GM18867 (cell line): Measurements from ENCODE around the gene USP37.

Experiments used
- ATAC-seq: cut with Tn5 transposase; IDR thresholded peaks from one replicate; pipeline ENCODE4 v1.9.1; 2021; ENCODE audit warnings: mild to moderate bottlenecking, moderate library complexity; ENCODE audit not compliant: unreplicated experiment

The USP37 gene, protein sequence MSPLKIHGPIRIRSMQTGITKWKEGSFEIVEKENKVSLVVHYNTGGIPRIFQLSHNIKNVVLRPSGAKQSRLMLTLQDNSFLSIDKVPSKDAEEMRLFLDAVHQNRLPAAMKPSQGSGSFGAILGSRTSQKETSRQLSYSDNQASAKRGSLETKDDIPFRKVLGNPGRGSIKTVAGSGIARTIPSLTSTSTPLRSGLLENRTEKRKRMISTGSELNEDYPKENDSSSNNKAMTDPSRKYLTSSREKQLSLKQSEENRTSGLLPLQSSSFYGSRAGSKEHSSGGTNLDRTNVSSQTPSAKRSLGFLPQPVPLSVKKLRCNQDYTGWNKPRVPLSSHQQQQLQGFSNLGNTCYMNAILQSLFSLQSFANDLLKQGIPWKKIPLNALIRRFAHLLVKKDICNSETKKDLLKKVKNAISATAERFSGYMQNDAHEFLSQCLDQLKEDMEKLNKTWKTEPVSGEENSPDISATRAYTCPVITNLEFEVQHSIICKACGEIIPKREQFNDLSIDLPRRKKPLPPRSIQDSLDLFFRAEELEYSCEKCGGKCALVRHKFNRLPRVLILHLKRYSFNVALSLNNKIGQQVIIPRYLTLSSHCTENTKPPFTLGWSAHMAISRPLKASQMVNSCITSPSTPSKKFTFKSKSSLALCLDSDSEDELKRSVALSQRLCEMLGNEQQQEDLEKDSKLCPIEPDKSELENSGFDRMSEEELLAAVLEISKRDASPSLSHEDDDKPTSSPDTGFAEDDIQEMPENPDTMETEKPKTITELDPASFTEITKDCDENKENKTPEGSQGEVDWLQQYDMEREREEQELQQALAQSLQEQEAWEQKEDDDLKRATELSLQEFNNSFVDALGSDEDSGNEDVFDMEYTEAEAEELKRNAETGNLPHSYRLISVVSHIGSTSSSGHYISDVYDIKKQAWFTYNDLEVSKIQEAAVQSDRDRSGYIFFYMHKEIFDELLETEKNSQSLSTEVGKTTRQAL

DNA sequence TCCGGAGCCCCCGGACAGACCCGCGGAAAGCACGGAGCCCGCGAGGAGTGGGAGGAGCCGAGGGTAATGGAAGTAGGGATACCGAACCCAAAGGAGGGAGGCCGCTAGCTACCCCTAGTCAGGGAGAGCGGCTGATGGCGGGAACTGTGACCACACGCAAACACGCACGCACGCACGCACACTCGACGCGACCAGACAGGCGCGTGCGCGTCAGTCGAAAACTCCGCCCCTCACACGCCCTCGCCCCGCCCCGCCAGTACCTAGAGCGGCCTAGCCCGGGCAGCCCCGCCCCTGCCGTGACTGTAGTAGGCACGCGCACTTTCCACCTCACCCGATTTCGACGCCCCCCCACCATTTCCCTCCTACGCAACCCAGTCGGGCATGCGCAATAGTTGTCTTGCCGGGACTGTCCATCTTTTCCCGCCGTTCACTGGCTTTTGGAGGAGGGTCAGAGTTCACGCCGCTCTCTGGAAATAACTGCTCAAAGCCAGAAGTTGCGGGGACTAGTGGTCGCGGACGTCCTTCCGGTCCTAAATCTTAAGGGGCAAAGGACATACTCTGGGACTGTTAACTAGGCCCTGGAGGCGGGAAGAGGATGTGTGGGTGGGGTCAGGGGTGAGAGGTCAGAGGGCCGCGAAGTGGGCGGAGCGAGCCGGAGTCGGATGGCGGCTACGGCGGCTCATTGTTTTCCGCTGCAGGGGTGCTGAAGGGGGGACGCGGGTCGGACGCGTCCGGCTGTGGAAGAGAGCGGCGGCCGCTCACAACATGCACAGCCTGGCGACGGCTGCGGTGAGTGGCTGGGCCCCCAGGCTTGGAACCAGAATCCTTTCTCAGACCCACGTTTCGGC is at the start of gene USP37, which contains the start of gene CNOT9:
Gene USP37 (minus strand): TSS at position 162 of the 848 bp plus-strand sequence. CDS start 9,698 bp downstream, outside the sequence.
Gene CNOT9 (plus strand): TSS at position 650 of the 848 bp plus-strand sequence. CDS start 116 bp downstream, at position 766.
- ATAC-seq: peak; percentile 81

DNA sequence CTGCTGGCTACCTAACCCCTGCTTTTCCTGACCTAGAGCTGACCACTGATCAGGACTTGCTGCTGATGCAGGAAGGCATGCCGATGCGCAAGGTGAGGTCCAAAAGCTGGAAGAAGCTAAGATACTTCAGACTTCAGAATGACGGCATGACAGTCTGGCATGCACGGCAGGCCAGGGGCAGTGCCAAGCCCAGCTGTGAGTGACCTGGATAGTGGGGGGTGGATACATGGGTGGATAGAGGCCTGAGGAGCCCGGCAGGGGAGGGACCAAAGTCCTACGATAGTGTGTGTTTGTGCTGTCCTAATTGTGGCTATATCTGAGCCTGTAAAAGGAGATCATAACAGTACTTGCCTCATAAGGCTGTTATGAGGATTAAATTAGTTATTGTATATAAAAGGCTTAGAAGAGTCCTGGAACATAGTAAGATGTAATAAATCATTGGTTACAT is 47.7 kb upstream of the USP37 start:
- ATAC-seq: no peak

DNA sequence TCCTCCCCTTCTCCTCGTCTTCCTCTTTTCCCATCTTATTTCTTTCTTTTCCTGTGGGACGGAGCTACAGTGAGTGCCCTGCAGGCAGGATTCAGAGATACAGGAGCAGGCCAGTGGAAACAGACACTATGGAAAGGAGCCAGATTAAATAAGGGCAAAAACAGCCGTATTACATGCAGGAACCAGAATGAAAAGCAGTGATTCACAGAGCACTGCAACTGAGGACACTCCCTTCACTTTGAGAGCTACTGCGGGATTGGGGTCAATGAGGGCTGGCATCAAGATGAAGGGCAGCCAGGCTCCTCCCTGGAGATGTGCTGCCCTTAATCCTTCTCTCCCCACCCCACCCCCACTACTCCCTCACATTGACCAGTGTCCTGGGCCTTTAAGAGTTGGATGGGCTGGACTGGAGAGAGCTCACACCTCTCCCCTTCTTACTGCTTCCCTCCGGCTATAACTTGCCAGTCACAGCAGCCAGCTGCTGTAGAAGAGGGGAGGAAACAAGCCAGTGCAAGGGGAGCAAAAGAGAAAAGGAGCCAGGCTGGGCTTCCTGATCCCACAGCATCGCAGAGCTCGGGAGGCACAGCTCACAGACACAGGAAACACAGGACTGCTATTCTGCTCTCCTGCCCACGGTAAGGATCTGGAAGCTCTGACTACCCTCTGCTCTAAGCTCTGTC is 39.4 kb upstream of the USP37 start, which contains the start of gene PLCD4:
Gene PLCD4 (plus strand): TSS at position 464 of the 680 bp plus-strand sequence. CDS start 7,841 bp downstream, outside the sequence.
- no peak for ATAC-seq

DNA sequence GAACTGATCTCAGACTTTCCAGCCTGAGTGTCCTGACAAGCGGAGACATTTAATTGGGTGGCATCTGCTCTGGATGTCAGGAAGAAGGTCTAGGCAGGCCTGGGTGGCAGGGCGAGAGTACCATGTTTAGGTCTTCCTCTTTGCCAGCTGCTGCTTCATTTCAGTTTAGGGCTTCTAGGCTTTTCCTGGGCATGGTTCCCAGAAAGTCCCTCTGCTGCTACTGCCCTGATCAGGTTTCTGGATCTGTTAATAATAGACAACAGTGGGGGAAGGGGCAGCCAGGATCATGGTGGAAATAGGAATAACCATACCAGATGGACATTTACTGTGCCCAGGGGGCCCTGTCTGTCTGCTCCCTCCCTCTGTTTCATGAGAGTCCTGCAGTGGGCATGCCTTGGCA is 37.3 kb upstream of the USP37 start:
- no peak for ATAC-seq

DNA sequence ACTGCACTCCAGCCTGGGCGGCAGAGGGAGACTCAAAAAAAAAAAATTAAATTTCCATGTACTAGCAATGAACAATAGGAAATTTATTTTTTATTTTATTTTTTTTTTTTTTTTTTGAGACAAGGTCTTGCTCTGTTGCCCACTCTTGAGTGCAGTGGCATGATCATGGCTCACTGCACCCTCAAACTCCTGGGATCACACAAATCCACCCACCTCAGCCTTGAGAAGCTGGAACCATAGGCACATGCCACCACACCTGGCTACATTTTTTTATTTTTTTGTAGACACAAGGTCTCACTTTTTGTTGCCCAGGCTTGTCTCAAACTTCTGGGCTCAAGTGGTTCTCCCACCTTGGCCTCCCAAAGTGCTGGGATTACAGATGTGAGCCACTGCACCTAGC is 17.4 kb upstream of the USP37 start:
- ATAC-seq: no peak

DNA sequence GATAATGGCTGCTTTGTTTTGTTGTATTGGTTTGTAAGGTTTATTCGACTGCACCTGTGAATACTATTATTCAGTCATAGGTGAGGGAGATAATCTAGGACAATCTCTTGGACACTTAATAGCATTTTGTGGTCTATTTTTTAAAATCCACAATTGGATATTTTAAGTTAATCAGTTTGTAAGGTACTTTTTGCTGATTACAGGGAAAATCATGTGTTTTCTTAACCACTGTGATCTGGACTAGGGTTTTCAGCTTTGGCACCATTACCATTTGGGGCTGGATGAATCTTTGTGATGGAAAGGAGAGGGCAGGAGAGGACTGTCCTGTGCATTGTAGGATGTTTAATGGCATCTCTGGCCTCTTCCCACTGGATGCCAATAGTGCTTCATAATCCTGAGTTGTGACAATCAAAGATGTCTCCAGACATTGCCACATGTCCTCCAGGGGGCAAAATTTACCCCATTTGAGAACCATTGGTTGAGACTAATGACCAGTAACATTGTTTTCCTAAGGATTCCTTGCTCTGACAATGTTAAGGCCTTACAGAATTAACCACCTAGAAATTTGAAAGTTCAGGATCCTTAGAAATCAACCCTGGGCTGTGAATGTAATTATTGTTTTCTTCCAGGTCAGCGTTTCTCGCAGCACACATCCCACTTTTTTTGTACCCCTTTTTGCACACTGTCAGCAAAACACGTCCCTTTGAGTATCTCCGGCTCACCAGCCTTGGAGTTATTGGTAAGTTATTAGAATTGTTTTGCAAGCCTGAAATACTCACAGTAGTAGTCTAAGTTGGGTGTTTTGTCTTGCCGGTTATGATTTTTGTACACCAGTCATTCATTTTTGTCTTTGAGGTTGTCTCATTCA is 16.1 kb upstream of the USP37 start:
- no peak for ATAC-seq

DNA sequence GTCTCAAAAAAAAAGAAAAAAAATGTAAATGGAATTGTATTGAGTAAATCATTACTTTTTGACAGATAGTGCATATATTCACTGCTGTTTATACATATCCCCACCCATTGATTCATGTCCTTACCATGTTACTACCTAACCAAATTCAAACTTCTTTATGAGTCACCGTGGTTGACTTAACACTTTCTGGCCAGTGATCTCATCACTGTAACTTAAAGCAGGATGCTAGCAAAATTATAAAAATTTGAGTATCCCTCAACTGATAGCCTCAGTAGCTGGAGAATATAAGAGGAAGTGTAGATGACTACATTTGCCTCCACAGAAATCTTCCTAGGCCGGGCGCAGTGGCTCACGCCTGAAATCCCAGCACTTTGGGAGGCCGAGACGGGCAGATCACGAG is 13.9 kb upstream of the USP37 start:
- peak; percentile 52 for ATAC-seq

DNA sequence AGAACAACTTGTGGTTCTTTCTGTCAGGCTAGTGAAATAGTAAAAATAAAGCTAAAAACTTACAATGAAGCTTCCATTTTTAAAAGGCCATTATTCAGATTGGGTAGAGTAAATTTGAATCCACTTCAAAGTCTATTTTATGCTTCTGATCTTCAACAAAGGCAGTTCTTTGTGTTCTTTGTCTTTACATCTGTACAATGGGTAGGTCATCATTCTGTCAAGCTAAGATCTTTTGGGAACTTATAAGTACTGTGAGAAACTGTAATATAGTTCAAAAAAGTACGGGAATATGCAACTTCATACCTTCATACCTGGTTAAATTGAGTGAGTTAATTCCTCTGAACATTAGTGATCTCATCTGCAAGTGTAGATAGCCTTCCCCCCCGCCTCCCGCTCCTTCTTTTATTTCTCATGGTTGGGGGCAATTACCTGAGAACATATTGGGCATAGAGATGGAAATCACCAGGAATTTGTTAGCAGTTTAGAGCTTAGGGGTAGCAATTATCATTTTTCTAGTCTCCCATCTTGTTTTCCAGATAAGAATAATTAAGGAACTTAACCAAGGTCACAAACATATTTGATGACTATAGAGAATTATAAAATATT is 10.2 kb upstream of the USP37 start:
- no peak for ATAC-seq

DNA sequence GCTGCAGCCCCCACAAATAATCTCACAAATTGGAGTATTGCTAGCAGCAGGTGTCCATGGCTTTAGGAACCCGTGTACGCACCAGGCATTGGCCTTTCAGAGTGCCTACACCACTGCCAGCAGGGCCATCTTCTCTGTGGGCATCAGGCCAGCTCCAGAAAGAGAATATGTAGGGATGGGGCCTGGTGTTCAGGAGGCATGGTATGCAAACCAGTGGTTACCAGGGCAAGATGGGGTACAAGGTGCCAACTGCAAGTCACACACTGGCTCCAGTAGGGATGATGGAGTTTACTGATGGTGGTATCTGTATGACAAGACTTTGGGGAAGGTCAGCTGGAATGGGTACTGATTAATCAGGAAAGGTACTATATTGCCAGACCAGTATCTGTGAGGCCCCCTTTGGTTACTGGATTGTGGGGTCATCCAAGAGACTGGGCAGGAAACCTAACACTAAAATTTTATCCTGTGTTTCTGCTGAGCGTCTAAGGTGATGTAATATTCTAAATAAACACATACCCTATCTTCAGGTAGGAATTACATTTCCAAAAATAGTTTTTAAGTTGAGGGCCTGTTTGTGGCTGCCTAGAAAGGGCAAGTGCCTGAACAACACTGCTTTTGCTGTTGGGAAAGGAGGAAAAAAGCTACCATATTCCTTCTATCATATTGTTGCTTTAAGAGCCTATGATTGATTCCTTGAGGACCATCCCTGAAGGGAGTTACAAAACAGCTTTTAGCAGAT is 9.5 kb upstream of the USP37 start:
- ATAC-seq: no peak

DNA sequence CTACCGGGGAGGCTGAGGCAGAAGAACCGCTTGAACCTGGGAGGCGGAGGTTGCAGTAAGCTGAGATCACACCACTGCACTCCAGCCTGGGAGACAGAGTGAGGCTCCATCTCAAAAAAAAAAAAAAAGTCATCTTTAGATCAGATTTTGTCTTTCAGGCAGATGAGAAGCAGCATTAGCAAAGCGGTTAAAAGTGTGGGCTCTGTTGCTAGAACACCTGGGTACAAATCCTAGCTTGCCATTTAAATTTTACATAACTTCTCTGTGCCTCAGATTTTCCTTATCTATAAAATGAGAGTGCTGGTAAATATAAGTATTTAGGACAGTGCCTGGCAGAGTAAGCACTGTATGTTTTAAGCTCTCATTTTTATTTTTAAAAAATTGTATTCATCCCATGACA is 8.7 kb upstream of the USP37 start:
- no peak for ATAC-seq

DNA sequence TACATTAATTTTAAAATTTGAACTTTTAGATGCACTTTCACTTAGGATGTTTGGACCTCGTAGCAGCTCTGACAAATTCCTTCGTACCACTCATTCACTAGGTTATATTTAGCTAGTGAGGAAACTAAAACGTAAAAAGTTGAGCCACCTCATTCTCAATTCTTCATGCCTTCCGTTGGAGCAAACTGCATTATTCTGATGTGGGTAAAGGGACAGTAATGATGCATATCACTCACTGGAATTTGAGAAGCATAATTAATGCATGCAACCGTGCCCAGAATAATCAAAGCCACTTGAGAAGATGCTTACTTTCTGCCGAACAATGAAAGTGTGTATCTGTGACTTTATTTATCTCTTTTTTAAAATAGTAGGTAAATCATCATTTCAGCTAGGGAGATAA is 2.7 kb upstream of the USP37 start:
- no peak for ATAC-seq

DNA sequence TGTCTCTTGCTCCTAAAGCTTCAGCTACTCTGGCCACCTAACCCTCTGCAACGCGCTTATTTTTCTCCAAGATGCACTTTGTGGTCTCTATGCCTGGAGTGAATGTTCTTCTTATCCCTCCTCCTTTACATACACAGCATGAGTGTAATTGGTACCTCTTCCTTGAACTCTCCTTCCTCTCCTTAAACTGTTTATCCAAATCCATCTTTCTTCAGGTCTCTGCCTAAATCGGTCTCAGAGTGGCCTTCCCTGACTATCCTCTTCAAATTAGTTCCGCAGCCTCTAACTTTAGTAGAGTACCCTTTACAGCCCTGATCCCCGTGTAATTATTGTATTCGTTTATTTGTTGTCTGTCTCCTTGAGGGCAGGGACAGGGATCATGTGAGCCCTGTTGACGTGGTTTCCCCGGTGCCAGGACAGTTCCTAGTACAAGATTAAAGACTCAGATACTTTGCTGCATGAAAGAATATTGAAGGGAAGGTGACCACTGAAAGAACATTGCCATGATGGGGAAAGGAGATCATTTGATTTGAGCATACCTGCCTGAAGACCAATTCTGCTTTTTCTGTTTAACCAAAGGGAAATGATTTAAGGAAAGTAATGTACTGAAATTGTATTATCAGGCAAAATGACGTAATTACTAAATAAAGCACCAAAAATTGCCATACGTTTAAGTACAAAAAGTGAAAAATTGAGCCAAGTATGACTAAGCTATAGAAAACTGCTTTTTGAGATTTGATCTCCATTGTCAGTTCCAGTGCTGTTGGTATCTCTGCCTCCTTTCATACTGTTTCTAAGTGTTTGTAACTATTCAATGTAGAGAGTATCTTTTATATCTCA is 1.7 kb upstream of the USP37 start:
- ATAC-seq: no peak

DNA sequence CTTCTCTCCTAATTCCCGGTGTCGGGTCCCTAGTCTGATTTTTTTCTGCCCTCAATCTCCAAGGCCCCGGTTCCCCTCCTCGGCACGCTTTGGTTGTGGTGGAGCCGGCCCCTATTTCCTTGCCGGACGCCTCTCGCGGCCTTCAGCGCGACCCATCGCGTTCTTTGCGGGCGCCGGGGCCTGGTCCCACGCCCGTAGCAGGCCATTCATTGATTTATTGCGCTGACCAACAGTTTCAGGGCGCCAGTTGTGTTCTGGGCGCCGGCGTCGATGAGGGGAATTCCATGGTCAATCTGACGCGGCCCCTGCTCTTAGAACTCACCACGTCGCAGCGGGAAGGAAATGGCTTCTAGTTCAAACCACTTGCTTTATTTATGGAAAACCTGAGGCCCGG is 884 bp upstream of the USP37 start:
- peak; percentile 18 for ATAC-seq

DNA sequence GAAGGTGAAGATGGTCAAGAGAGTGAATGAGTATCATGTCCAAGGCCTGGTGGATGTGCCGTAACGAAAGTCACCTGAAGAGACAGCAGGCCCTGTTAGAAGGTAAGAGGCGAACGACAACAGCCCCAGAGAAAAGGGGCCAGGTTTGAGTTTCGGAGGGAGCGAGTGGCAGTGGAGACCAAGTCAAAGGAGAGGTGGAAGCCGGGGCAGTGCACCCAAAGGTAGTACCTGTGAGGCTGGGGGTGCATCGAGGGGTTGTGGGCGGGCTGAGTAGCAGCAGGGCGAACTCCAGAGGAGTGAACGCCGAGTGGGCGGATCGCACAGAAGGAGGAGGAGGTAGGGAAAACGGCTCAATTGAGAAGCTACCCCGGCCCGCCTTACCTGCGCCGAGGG is 358 bp downstream of the USP37 start:
- ATAC-seq: peak; percentile 44

DNA sequence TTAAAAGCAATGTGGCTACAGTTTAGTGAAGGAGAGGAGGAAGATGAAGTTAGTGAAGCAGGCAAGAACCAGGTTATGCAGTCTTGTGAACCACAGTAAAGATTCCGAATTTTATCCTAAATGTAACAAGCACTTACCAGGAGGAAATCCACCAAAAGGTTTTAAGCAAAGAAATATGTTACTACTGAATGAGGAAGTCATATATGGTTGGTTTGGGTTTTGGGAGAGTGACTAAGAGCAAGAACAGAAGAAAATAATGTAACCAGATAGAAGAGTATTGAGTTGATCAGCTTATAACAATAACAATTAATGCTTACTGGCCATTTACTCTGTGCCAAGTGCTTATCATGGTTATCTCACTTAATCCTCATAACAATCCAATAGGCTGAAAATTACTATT is 1.9 kb downstream of the USP37 start:
- no peak for ATAC-seq

DNA sequence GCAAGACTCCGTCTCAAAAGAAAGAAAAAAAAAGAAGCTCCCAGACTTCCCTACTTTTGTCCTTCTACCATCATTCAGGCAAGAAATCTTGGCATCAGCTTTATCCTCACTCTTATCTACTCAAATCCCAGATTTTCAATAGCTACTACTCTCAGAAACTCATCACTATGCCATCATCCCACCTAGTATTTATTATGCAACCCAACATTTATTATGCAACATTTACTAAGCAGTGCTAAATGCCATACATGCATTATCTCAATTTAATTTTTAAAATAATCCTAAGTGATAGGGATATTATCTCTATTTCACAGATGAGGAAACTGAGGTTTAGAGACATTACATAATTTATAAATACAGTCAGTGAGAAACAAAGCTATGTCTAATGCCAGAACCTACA is 4.1 kb downstream of the USP37 start:
- ATAC-seq: no peak

DNA sequence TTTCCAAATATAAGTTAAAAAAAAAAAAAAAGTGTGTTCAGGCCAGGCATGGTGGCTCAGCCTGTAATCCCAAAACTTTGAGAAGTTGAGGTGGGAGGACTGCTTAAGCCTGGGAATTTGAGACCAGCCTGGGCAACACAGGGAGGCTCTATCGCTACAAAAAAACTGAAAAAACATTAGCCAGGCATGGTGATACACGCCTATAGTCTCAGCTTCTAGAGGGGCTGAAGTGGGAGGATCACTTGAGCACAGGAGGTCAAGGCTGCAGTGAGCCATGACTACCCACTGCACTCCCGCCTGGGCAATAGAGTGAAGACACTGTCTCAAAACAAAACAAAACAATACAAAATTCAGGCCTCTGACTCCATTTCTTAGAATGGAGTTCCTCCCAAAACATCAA is 9.2 kb downstream of the USP37 start:
- ATAC-seq: no peak
